Putamen (tissue), 1 donor: Measurements from ENCODE around the gene TWNK.
A peak's percentile ranks its signal among the peaks of the same experiment; 100 is the strongest.

Experiments used
- DNase-seq: peaks from one replicate; pipeline ENCODE4 v3.0.0-alpha.2; 2016; ENCODE audit warnings: low spot score

Gene TWNK

DNA sequence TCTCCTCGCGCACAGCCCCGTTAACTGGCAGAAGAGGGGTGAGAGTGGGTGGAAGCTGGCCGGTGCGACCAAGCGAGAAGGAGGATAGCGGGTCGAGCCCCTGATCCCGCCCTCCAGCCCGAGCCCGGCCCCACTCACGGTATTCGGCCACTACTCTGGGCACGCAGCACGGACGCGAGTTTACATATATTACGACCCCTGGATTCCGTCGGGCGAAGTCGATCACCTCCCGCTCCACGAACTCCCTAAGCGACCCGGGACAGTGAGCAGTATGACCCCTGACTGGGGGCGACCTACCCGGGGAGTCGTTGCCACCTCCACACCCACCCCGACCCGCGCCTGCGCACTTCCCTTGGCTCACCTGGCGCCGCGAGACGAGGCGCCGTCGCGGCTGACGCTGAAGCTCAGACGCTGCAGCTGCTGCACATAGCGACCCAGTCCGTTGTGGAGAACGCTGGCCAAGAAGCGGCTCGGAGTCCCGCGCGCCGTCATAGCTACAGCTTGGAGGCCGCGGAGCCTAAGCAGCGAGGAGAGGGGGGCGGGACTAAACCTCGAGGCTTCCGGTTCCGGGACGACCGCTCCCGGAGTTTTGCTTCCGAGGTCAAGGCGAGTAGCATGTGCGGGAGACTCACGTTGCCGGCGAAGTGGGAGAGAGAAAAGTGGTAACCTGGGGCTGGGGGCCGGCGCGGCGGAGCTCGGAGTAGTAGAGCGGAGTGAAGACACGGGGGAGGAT is at the start of gene TWNK, which contains the start of gene MRPL43:
Gene TWNK (plus strand): TSS at position 592 of the 733 bp plus-strand sequence. CDS start 668 bp downstream, outside the sequence.
Gene MRPL43 (minus strand): TSS at position 546 of the 733 bp plus-strand sequence. CDS start 54 bp downstream, at position 492.
- DNase-seq, result peak; percentile 89

GRCh38 chr10:100939763-100940344 is 47.5 kb upstream of the TWNK start:
- no peak for DNase-seq

DNA sequence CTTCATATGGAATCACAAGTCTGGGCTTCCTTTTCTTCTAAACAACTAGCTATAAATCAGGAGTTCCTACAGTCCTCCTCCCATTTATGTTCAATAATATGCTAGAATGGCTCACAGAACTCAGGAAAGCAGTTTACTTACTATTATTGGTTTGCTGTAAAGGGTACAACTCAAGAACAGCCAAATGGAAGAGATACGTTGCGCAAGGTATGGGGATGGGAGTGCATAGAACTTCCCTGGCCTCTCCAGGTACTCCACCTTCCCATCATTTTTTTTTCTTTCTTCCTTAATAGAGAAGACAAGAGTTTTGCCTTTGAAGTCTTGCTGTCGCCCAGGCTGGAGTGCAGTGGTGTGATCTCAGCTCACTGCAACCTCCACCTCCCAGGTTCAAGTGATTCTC is 45.1 kb upstream of the TWNK start:
- DNase-seq, result no peak

DNA sequence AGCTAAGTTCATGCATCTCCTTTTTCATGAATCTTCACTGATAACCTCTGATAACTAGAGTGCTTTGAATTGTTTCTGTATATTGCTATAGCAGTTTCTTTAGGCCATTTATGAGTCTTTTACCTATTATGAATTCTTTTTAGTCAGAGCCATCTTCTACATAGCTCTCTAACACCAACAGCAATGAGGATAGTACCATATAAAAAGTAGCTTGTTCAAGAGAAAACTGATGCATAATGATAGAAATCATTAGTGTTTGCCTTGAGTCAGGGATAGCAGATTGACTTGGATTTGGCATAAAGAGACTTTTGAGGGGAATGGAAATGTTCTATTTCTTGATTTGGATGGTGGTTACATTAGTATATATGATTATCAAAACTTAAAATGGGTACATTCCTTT is 43.8 kb upstream of the TWNK start:
- DNase-seq, result no peak

DNA sequence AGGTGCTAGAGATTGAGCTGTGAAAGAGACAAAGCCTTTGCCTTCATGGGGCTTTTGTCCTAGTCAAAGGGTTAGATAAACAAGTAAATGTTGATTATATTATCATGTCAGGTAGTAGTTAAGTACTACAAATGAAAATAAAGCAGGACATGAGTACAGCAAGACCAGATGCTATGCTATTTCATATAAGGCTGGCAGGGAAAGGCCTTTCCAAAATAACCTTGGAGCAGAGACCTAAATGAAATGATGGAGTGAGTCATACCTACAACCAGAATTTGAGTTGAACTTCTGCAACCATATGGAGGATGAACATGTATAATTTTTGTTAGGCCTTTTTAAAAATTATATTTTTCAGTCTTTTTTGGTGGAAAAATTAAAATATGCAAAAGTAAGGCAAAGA is 41.6 kb upstream of the TWNK start:
- DNase-seq, result no peak

GRCh38 chr10:100948916-100949315 is 38.4 kb upstream of the TWNK start:
- DNase-seq, result no peak

DNA sequence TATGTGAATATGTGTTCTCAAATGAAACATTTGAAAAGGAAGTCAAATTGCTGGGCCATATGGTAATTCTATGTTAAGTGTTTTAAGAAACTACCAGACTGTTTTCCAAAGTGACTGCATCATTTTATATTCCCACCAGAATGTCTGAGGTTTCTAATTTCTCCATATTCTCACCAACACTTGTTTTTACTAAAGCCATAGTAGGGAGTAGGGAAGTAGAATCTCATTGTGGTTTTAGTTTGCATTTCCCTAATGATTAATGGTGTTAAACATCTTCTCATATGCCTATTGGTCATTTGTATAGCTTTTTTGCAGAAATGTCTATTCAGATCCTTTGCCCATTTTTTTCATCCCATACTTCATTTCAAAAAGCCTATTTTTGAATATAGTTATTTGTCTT is 27.1 kb upstream of the TWNK start:
- DNase-seq, result no peak

GRCh38 chr10:100962351-100963080 is 24.8 kb upstream of the TWNK start:
- no peak for DNase-seq

DNA sequence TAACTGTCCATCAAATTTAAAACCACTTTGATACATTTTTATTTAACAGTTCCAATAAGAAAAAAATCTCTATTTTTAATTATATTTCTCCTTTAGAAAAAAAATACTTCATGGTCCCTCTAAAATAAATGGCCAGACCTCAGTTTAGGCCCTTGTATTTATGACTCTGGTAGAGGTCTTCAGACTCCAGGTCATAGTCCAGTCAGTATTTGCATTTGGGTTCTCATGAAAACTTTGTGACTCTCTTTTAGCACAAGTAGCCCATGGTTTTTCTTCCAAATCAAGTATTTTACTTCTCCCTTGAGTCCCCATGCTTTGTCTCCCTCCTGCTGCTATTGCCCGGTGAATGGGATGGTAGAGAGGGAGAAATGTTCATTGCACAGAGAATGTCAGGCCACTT is 23.5 kb upstream of the TWNK start:
- DNase-seq, result no peak

GRCh38 chr10:100965820-100966219 is 21.5 kb upstream of the TWNK start:
- DNase-seq, result no peak

DNA sequence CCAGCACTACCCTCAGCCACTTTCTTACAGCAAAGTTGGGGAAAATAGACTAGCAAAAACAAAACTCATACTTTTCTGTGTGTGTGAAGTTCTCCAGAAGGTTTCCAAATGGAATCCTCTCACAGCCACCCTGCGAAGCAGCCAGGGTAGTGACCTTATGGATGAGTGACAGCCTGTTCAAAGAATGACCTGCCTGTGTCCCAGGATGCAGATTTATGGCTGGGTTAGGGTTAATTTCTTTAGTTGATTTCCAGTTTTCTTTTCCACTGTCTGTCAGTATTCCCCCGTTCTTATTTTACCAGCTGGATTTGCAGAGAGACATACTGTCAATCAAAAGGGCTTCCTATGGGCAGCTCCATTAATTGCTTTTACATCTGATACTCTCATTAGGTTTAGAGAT is 20.5 kb upstream of the TWNK start:
- no peak for DNase-seq

GRCh38 chr10:100967332-100967731 is 20.0 kb upstream of the TWNK start:
- no peak for DNase-seq

- DNase-seq, result no peak
These were observed 19.1 kb upstream of the TWNK start for GRCh38 chr10:100968062-100968736.

- DNase-seq, result no peak
These were observed 18.5 kb upstream of the TWNK start for GRCh38 chr10:100968863-100969186.

DNA sequence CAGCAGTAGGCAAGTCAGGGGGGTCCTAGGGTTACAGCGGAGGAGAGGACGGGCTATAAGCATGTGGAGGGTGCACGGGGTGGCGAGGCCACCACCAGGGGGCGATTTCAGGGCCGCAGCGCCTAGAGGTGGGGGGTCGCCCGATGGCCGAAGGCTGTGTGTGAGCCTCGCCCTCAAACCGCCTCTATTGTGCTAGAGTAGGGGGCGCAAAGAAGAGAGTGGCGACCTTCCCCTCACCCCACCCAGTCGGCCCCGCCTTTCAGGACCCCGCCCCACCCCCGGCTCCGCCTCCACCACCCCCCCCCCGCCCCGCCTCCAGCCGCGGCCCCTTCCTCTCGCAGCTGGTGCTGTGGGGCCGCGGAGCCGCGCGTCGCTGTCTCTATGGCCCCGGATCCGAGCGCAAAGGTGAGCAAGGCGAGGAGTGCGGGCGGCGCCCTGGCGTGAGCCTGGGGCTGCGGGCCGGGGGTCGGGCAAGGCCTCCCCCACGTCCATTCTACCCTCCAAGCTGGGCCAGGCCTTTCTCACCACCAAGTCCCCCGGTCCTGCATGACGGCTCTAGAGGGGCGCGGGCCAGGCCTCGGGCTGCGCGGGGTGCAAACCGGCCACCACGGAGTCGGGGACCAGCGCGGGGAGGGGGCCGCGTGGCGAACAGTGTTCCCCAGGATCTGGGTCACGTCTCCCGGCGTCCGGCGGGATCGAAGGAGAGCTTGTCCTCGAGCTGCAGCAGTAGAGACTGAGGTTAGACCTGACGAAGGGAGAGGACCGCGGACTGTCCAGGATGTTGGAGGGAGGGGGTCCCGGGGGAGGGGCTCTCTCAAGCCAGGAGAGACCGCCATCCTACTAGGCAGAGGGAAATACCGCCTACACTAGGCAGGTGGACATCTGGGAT is 17.9 kb upstream of the TWNK start, which contains the start of gene SEMA4G:
Gene SEMA4G (plus strand): TSS at position 318 of the 889 bp plus-strand sequence. CDS start 3,409 bp downstream, outside the sequence.
- DNase-seq, result no peak

DNA sequence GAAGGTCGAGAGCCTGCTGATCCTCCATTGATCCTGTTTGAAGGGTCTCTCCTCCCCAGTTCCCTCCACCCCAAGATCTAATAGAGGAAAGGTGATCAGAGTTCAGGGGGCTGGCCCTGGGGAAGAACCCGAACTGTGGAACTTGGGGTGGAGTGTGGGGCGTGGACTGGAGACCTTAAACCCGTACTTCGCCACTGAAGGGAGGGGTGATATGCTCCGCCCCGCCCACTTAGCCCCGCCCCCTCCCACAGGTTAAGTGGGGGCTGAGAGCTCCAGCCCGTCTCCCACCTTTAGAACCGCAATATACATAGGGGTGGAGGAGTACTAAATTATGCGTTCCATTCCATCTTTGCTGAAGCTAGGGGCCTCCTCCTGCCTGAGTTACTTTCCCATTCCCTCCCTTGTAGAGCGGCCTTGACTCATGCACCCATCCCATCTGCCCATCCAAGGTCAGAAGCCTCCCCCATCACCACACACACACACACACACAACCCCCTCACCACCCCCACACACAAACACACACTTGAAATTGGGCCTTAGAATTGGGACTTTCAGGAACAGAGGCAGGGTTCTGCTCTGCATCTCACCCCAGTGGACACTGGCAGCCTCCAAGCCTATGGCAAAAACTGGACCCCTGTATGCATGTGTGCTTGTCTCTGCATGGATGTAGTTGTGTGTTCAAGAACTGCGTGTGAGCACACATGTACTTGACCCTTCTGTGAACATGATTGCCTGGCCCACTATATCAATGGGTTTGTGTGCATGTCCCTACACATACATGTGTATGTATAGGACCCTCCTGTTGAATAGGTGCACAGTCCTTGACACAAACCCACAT is 17.0 kb upstream of the TWNK start:
- DNase-seq, result no peak

DNA sequence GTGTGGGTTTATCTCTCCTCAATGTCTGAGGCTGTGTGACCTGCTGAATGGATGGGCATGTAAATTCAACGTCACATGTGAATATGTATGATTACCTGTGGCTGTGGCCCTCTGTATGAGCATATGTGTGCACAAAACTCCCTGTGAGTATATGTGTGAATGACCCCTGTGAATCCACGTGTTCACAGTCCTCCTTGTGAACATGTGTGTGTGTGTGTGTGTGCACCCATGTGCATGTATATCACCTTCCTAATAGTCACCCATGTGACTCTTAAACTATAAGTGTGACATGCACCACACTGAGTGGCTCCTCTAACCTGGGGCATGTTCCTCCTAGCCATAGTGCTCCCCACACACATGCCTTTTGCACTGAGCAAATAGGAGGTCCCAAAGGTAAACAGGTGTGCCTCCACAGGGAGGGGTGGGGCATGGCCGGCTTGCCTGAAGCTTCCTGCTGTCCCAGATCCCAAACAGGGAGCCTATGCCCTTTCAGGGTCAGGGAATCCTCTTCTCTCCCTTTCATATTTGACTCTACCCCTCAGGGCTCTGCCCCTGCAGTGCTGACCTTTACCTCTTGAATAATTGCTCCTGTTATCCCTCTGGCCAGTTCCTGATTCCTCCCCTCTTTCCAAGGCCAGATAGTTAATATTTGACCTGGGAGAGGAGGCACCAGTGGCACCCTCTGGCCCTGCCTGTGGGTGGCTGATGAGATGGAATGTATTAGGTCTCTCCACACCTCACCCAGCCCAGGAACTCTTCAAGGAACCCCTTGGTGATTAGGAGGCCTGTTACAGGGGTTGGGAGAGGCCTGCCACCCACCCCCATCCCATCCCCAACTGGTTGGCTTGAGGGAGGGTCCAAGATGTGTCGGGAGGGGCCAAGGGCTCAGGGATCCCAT is 16.2 kb upstream of the TWNK start:
- DNase-seq, result no peak

- DNase-seq, result no peak
These were observed 15.0 kb upstream of the TWNK start for GRCh38 chr10:100972115-100972903.
